GM21529 (cell line): Measurements from ENCODE around the gene FOXN3.
A peak's percentile ranks its signal among the peaks of the same experiment; 100 is the strongest.

Source experiments
- ATAC-seq: cut with Tn5 transposase; IDR thresholded peaks from one replicate; pipeline ENCODE4 v1.9.1; 2021; ENCODE audit not compliant: unreplicated experiment

Gene FOXN3

DNA sequence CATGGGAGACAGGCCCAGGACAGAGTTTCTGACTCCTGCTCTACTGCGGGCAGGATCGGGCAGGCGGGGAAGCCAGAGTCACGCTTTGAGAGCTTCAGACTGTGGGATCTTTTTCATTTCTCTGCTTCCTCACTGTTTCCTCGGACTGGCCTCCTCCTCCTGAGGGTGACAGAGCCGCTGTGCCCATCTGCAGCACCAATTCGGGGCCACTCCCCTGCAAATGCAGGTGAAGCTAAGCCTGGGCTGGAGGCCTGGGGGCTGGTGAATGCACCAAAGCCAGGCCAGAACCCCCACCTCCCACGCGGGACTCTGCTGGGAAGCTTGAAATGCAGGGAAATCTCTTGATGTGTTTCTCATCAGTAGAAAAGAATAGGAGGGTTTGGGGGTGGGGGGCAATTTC is 77.5 kb downstream of the FOXN3 start:
- ATAC-seq: no peak

DNA sequence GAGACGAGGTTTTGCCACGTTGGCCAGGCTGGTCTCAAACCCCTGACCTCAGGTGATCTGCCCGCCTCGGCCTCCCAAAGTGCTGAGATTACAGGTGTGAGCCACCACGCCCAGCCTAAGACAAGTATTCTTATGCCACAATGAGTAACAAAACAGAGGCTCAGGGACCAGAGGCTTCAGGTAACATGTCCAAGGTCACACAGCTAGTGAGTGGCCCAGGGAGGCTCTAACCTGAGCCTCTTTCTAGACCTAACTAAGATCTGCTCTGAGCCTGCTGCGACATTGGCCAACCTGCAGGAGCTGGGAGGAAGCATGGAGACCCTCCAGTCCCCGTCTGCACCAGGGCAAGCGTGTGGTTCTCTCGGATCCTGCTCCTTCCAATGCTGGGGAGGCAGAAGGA is 77.9 kb downstream of the FOXN3 start:
- ATAC-seq: no peak

DNA sequence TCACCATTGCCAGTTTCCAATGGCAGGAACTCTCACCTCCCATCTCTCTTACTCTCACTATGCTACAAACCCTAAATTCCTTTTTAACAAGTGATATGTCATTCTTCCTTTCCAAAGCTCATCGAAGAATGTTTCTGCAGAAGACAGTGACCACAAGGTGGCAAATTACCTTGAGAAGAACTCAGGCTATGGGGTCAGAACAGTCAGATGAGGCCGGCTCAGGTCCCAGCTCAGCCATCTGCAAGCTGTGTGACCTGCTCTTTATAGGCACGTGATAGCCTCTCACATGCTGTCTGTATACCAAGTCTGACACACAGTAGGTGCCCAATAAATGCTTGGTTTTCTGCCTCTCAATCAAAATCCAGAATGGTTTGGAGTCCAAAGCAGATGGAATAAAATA is 80.7 kb downstream of the FOXN3 start:
- peak; percentile 50 for ATAC-seq

DNA sequence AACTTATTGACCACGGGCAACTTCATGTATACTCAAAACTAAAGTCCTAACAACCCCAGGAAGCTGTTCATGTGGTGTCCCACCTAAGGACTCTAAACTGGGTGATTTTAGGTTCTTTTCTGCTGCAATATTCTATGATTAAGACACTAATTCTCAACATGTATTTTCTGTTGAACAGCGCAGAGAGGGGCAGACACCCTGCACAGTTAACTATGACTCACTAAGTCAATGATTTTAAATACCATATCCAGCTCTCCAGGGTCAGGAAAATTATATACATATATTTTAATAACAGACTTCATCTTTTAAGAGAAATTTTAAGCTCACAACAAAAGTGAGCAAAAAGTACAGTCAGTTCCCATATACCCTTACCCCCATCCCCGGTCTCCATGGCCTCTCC is 85.0 kb downstream of the FOXN3 start:
- no peak for ATAC-seq

DNA sequence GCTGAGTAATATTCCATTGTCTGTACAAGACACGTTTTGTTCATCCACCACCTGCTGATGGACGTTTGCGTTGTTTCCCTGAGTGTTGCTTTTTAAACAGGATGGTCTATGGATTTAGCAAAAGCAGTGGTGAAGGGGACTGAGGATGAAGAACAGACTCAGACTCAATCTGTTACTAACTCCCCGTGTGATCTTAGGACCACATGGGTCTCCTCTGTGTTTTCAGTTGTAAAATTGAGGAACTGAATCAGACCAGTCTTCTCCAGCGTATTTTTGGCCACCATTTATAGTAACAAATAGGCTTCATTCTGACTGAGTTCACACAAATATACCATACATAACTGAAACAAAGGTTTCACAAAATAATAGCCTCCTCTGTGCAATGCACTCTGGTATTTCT is 85.6 kb downstream of the FOXN3 start:
- ATAC-seq: peak; percentile 89

DNA sequence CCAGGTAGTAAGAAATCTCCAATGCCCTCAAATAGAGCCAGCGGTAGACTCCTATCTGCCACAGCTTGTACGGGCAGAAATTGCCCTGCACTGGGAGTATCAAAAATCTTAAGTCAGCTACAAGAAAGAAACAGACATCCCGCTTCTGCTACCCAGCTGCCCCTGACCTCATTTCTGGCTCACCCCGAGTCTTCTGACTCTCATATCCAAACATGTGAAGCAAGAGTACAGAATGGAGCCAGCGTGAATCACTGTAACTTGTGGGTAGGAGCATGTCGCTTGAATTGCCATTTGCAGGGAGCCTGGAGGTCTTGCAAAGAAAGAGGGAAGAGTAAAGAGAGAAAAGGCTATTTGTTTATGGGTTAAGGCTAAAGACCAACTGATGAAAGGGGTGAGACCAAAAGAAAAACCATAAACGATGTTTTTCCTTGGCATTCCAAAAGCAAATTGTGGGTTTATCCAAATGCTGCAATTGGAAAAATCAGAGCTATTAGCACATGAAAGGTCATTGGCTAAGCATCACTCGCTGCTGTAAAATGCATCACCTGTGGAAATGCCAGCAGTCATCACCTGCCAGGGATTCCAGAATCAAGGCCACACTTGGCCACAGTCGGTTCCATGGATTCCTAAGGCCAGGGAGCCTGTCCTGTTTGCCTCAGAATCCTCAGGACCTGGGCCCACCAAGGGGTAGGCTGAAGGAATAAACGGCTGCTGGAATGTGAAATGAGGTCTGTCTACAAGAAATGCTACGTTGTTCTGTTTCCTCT is 86.6 kb downstream of the FOXN3 start:
- ATAC-seq: no peak

DNA sequence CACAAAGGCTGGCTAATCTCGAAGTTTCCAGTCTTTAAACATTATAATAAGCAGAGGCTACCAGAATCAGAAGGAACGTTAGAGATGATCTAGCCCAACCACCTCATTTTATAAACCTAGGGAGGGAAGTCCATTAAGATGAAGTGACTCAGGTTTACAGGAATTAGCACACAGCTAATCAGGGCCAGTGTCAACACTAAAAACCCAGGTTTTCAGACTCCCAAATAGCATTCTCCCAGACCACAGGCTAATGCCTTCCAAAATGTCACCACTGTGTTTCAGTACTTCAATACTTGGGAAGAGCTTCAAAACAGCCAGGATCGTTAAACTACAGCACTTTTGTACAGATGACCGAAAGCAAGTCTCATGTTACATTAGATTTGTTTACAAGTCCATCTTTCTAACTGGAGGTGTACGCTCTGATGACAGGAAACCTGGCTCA is 89.2 kb downstream of the FOXN3 start:
- ATAC-seq: no peak

DNA sequence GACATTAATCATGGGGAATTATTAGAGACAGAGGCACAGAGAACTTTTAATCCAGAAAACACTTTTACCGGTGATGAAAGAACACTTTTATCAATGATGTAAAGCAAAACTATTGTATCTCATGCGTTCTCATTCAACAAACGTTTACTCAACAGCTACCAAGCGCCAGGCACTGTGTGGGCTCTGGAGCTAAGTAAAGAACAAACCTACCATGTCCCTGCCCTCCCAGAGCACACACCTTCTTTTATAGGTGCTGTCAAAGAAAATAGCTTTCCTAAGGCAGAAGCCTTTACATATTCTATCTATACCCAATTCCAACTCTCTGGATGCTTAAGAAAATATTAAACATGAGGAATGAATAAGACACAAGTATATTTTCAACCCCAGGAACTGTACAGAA is 91.1 kb downstream of the FOXN3 start:
- no peak for ATAC-seq

DNA sequence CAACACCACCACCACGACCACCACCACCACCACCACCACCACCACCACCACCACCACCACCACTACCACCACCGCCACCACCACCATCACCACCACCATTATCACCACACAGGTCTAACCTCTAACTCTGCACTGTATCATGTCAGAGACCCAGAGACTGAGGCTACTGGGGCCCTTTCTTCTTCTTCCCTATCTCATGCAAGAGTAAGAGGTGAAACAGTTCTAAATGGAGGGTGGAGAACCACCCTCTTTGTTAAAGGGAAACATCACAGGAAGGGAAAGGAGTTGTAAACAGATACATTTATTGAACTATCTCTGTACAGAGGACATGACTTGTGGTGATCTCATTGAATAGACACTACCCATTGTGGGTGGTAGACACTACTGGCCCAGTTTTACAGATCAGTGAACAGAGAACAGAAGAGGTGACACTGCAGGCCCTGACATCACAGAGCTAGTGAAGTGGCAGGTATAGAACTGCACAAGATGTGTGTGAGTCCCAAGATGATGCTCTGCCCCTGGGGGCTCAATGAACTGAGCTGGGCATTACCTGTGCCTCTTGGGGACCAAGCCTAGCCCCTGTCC is 91.6 kb downstream of the FOXN3 start:
- peak; percentile 41 for ATAC-seq

DNA sequence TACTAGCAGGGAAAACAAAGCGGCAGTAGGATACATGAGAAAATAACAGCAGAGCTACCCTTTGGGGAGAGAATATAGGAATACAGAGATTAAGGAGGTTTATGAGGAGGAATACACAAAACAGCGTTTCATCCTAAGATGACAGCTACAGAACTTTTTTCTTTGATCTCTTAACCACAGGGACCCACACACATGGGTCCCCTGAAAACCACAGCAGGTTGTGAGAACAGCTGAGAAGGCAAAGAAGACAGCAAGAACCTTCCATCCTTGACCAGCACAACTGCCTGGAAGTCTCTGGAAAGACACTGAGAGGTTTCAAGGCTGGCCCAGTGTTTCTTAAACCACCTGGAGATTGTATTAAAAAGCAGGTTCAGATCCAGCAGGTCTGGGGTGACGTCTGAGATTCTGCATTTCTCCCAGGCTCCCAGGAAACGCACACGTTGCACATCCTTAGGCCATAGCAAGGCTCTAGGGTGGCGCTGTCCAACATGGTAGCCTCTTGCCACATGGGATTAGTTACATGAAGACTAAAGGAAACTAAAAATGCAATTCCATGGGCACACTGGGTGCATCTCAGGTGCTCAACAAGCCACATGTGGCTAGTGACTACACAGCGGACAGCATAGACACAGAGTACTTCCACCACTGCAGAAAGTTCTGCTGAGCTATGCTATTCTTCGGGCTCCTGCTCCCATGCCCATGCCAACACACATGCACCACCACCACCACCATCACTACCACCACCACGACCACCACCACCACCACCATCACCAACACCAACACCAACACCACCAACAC is 92.3 kb downstream of the FOXN3 start:
- ATAC-seq: peak; percentile 85

DNA sequence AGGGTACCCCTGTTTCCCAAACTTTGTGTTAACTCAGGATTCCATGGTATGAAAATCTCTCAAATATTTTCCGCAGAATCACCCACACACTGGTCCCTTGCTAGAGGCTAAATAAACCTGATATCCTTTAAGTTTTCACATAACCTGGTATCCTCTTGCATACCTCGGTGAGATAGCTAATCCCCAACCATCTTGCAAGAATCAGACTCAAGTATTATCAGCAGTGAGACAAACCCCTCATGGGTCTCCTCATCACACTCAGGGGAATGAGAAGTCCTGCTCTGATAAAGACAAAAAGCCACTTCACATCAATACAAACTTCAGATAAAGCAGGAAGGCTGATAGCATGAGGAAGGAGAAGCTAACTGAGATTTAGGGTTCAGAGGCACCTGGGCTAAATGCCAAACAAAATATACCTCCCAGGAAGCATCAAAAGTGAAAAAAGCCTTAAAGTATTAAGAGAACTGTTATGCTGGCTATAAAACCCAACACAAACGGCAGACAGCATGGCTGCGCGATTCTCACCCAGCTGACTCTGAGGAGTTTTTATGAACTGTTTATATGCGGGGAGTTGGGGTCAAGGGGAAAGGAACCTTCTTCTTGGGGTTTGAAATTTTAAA is 96.5 kb downstream of the FOXN3 start:
- no peak for ATAC-seq

DNA sequence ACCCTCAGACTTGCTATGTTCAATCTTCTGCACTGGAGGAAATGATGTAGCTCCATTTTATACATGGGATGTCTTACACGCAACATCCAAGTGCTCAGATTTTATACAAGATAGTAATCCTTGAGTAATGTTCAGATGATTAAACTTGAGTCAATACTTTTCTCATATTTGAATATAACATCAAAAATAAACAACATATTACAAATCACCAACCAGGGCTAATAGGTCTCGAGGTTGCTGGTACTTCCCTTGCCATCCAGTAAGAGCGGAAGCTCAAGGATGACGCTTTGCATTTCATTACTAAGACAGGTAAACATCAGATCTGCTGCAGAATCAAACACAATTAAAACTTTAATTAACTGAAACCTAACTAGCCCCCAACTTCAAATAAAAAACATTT is 97.3 kb downstream of the FOXN3 start:
- no peak for ATAC-seq

DNA sequence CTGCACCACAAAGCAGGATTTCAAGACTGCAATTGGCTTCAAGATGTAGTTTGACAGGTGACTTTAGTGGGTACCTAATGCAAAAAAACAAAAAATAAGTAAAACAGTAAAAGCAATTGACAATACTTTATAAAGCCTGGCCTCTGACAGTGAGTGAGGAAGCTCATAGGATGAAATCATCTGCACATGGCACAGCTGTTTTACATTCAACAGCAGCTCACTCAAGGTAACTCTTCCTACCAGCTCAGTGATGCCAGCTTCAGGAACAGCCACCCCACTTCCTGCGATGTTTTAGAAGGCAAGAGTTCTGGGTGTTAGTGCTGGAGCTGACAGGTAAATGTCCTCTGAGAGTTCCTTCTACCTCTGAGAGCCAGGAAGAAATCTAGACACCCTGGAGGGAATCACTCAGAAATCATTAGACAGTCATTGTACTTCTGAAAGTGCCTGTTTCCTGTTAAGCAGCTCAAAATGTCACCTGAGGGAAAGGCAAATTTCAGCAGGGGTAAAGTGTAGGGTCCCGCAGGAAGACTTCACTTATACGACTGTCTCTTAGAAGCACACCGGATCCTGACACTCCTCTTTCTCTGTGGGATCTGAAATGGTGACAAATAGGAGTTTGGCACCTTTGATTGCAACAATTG is 99.9 kb downstream of the FOXN3 start:
- peak; percentile 93 for ATAC-seq

DNA sequence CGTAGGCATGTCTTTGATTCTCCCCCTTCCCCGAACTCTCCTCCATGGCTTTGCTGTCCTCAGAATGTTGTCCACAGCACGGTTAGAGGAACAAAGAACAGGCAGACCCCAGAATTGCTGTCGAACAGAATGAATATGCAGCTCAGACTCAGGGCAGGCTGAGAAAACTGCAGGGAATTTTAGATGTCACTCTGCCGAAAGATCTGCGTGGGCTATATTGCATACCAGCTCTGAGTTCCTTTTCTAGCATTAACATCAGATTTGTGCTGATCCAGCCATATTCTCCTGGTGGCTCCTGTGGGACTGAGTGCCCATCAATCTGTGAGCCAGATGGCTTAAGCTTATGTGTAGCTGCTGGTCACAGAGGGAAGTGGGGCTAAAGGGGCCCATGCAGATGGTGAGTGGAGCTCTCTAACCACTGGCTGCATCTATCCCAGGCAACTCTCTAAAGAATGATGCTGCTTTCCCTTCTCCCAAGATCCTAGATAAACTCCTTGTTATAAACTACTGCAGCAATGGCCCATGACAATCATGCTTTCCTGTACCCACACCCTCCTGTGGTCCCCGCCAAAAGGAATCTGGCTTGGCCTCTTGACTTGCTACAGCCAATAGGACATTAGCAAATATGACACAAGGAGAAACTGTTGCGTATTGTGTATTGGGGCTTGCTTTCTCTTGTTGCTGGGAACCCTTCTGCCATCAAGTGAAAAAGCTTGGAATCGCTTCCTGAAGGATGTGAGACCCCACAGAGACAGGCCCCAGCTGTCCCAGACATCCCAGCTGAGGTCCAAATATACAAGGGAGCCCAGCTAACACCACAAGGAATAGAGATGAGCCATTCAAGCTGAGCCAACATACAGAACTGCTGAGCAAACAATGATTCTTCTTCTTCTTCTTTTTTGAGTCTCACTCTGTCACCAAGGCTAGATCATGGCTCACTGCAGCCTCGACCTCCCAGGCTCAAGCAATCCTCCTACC is 101.3 kb downstream of the FOXN3 start:
- no peak for ATAC-seq

DNA sequence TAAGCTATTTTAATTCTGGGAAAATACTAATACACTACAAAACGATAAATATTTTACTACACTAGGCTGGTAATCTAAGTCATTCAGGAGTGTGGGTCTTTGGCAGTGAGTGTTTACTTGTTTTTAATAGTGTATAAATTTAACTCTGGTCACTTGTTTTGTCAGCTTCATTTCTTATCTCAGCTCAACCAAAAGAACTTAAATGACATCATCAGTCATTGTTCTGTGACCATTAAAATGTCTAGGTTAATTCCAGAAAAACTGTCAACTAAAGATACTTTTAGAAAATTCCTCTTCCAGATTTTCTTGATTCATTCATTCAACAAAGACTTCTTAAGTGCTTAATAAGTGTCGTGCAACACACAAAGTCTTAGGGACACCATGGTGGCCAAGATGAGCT is 102.8 kb downstream of the FOXN3 start:
- ATAC-seq: no peak

DNA sequence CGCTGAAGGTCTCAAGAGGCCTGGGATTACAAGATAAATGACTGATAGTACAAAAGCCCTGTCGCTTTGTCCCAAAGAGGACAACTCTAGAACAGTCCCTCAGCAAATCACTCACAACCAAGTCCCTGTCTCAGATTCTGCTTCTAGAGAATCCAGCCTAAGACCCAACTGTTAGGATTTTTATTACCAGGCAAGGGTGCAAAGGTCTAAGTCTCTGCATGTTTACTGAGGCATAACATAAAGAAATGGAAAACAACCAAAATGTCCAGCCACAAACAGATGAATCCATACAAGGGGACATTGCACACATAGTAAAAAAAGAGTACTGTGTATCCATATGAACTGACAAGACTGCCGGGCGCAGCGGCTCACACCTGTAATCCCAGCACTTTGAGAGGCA is 104.1 kb downstream of the FOXN3 start:
- no peak for ATAC-seq

DNA sequence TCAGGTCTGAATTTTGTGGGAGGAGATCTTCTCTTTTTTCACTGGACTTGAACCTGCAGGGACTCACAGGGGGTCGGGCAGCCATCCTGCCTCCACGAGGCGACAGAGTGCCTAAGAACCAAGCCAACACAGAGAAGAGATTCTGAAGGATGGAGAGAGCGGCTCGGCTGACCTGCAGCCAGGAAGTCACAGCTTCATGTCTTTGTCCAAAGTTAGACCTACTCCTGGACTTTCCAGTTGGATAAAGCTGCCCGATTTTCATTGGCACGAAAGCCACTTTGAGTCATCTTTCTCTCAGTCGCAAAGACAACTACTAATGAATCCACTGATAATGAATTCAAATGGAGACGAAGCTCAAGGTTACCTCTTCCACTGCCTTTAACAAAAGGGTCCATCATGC is 106.8 kb downstream of the FOXN3 start:
- no peak for ATAC-seq

DNA sequence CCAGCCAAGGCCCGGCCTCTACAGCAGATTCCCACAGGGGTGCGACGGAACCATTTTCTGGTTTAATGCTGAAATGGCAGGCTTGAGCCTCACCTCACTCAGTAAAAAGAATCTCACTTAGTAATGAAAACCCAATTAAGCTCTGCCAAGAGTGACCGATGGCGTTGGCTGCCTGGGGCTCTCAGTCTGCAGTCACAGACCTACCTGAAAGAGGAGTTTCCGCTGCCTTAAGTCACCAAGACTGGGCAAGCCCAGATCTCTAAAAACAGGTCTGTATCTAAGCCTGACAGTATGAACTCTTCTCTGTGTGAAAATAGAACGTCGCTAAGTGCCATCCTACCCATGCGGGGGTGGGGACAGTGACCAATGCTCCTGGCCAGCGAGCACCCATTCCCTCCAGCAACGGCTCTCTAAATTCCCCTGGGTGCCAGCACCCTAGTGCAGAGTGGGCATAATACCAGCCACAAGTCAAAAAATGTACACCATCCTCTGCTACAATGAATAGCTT is 107.3 kb downstream of the FOXN3 start:
- no peak for ATAC-seq

DNA sequence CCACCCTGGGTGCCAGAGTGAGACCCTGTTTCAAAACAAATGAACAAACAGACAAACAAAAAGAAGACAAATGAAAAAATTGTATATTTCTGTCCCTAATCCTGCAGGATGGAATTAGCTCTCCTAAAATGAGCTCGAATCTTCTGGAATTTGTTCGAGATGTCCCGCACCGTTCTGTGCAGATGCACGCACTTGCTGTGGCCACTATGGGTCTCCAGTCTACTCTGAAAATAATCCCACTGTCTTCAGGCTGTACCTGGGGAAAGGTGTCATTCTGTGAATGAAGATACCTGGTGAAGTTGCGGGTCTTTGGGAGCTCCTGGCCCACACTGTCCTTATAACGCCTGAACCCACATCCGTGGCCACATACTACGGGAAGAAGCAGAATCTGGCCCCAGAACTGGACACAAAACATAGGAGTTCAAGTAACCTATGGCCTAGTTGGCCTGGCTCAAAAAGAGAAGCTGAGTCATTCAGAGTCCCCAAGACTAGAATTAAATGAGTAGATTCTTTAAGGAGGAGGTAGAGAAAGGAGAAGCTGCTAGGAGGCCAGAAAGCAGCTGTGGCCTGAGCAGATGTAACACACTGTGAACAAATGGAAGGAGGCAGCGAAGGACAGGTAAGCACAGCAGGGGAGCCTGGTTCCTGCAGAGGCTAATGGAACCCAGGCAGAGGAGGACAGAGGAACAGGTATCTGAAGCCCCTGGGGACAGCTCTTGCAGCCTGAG is 108.6 kb downstream of the FOXN3 start:
- peak; percentile 33 for ATAC-seq
